ENCODE data around the gene MTCL1. TPM values are rescaled to one million over a fixed set of nuclear protein-coding genes. Genes with fewer than 3 reads are reported as not detected.

Gene MTCL1
- total RNA-seq, 3 donors from 2014 or later (not counting 1 experiment from before 2014, with no cell fraction given), result 0.38 to 1.5 (median 0.43) TPM

GRCh38 chr18:8778824-8779223 lies 73.5 kb downstream of the MTCL1 start:
- ATAC-seq (no peak), DNase-seq (no peak)
- H3K4me3 ChIP-seq (ENCODE audit: low read length), result no peak overlapping the region
- TF ChIP-seq, protein P1, sequence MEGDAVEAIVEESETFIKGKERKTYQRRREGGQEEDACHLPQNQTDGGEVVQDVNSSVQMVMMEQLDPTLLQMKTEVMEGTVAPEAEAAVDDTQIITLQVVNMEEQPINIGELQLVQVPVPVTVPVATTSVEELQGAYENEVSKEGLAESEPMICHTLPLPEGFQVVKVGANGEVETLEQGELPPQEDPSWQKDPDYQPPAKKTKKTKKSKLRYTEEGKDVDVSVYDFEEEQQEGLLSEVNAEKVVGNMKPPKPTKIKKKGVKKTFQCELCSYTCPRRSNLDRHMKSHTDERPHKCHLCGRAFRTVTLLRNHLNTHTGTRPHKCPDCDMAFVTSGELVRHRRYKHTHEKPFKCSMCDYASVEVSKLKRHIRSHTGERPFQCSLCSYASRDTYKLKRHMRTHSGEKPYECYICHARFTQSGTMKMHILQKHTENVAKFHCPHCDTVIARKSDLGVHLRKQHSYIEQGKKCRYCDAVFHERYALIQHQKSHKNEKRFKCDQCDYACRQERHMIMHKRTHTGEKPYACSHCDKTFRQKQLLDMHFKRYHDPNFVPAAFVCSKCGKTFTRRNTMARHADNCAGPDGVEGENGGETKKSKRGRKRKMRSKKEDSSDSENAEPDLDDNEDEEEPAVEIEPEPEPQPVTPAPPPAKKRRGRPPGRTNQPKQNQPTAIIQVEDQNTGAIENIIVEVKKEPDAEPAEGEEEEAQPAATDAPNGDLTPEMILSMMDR (IDR thresholded peaks at IDR 0.05), result no peak
- H3K27ac ChIP-seq (ENCODE audit: low read length), result no peak overlapping the region
- no peaks in the 10 kb centered on the region for H3K27me3 ChIP-seq (ENCODE audit: control insufficient read depth, insufficient read depth, low read length)
- H3K4me3 Mint-ChIP-seq, result no peak overlapping the region
- WGBS (ENCODE audit: insufficient coverage), result 94% methylated on average over 16 of the region's 16 CpGs
- H3K4me1 Mint-ChIP-seq, result no peaks in the 10 kb centered on the region
- H3K4me1 ChIP-seq (ENCODE audit: control insufficient read depth, insufficient read depth, low read length), result no peaks in the 10 kb centered on the region
- no peaks in the 10 kb centered on the region for H3K36me3 Mint-ChIP-seq
- no peaks in the 10 kb centered on the region for H3K36me3 ChIP-seq (ENCODE audit: control insufficient read depth, insufficient read depth, low read length)
- peaks cover 0 to 5% of the 10 kb centered on the region in 2 donors for H3K27me3 Mint-ChIP-seq (ENCODE audit: low read depth in 2 of 2)
- no peaks in the 10 kb centered on the region for H3K9me3 ChIP-seq (ENCODE audit: control insufficient read depth, insufficient read depth, low read length)
- no peak overlapping the region for H3K27ac Mint-ChIP-seq
- H3K9me3 Mint-ChIP-seq, result no peaks in the 10 kb centered on the region
- intact Hi-C loops (cut with micrococcal nuclease), result no loop called here

GRCh38 chr18:8779251-8779650 lies 73.9 kb downstream of the MTCL1 start:
- H3K4me3 Mint-ChIP-seq, result no peak overlapping the region
- no peak overlapping the region for H3K27ac Mint-ChIP-seq
- no peaks in the 10 kb centered on the region for H3K9me3 Mint-ChIP-seq
- no peaks in the 10 kb centered on the region for H3K36me3 Mint-ChIP-seq
- Histone ChIP-seq H3K4me3 (ENCODE audit: low read length) (no peak overlapping the region), H3K9me3 (ENCODE audit: control insufficient read depth, insufficient read depth, low read length) (no peaks in the 10 kb centered on the region), H3K27ac (ENCODE audit: low read length) (no peak overlapping the region), H3K4me1 (ENCODE audit: control insufficient read depth, insufficient read depth, low read length) (no peaks in the 10 kb centered on the region), H3K27me3 (ENCODE audit: control insufficient read depth, insufficient read depth, low read length) (no peaks in the 10 kb centered on the region), H3K36me3 (ENCODE audit: control insufficient read depth, insufficient read depth, low read length) (no peaks in the 10 kb centered on the region)
- DNase-seq, result no peak
- H3K4me1 Mint-ChIP-seq, result no peaks in the 10 kb centered on the region
- WGBS (ENCODE audit: insufficient coverage), result 91% methylated on average over 14 of the region's 14 CpGs
- H3K27me3 Mint-ChIP-seq (ENCODE audit: low read depth in 2 of 2), result peaks cover 0 to 5% of the 10 kb centered on the region in 2 donors
- no peak for ATAC-seq
- intact Hi-C loops (cut with micrococcal nuclease), result no loop called here
- TF ChIP-seq, protein P1 (IDR thresholded peaks at IDR 0.05), result no peak

GRCh38 chr18:8780227-8780626 lies 74.9 kb downstream of the MTCL1 start:
- no peaks in the 10 kb centered on the region for H3K9me3 ChIP-seq (ENCODE audit: control insufficient read depth, insufficient read depth, low read length)
- H3K36me3 ChIP-seq (ENCODE audit: control insufficient read depth, insufficient read depth, low read length), result no peaks in the 10 kb centered on the region
- 64% methylated on average over 6 of the region's 6 CpGs for WGBS (ENCODE audit: insufficient coverage)
- H3K36me3 Mint-ChIP-seq, result no peaks in the 10 kb centered on the region
- TF ChIP-seq, protein P1 (IDR thresholded peaks at IDR 0.05), result no peak
- no peaks in the 10 kb centered on the region for H3K27me3 ChIP-seq (ENCODE audit: control insufficient read depth, insufficient read depth, low read length)
- H3K4me3 Mint-ChIP-seq, result no peak overlapping the region
- intact Hi-C loops (cut with micrococcal nuclease), result no loop called here
- H3K4me1 ChIP-seq (ENCODE audit: control insufficient read depth, insufficient read depth, low read length), result no peaks in the 10 kb centered on the region
- H3K27ac ChIP-seq (ENCODE audit: low read length), result no peak overlapping the region
- no peak overlapping the region for H3K27ac Mint-ChIP-seq
- H3K4me3 ChIP-seq (ENCODE audit: low read length), result no peak overlapping the region
- no peaks in the 10 kb centered on the region for H3K9me3 Mint-ChIP-seq
- ATAC-seq (no peak), DNase-seq (no peak)
- H3K4me1 Mint-ChIP-seq, result no peaks in the 10 kb centered on the region
- peaks cover 0 to 5% of the 10 kb centered on the region in 2 donors for H3K27me3 Mint-ChIP-seq (ENCODE audit: low read depth in 2 of 2)

DNA sequence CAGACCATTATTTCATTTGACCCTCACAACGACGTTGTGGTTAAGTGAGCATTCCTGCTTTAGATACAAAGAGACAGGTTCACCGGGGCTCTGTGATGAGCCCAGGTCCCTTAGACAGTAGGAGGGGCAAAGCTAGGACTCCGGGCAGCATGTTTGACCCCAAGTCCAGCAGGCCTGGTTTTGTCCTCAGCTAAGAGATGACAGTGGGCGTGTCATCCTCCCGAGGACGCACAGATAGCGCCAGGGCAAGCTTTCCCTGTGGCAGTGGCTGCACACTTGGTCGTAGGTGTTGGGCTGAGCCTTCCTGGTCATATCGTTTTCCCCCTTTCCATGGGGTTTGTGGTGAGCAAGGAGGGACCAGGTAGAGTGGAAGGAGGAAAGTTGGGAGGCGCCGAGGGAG lies 76.3 kb downstream of the MTCL1 start:
- no peak for ATAC-seq
- 91% methylated on average over 12 of the region's 12 CpGs for WGBS (ENCODE audit: insufficient coverage)

More for the DNA sequence above, 76.3 kb downstream of the MTCL1 start:
- intact Hi-C loops (cut with micrococcal nuclease), result no loop called here
- H3K4me3 ChIP-seq (ENCODE audit: low read length), result no peak overlapping the region
- TF ChIP-seq, protein P1 (IDR thresholded peaks at IDR 0.05), result no peak
- H3K27ac ChIP-seq (ENCODE audit: low read length), result no peak overlapping the region
- no peaks in the 10 kb centered on the region for H3K9me3 ChIP-seq (ENCODE audit: control insufficient read depth, insufficient read depth, low read length)
- H3K27ac Mint-ChIP-seq, result no peak overlapping the region
- H3K4me1 ChIP-seq (ENCODE audit: control insufficient read depth, insufficient read depth, low read length), result no peaks in the 10 kb centered on the region
- no peak overlapping the region for H3K4me3 Mint-ChIP-seq
- H3K36me3 Mint-ChIP-seq, result no peaks in the 10 kb centered on the region
- no peaks in the 10 kb centered on the region for H3K36me3 ChIP-seq (ENCODE audit: control insufficient read depth, insufficient read depth, low read length)
- DNase-seq, result no peak
- H3K9me3 Mint-ChIP-seq, result no peaks in the 10 kb centered on the region
- H3K27me3 ChIP-seq (ENCODE audit: control insufficient read depth, insufficient read depth, low read length), result no peaks in the 10 kb centered on the region
- no peaks in the 10 kb centered on the region for H3K4me1 Mint-ChIP-seq
- peaks cover 0 to 5% of the 10 kb centered on the region in 2 donors for H3K27me3 Mint-ChIP-seq (ENCODE audit: low read depth in 2 of 2)

All from natural killer cell (primary cell).